Neural cell (in vitro differentiated cells): Measurements from ENCODE around the gene NRG3. TPM values are rescaled to one million over a fixed set of nuclear protein-coding genes. Genes with fewer than 3 reads are reported as not detected.

Source experiments
- H2AFZ ChIP-seq: fragments of 200-600, 300-800 bp; sonication (generic), shearing (Covaris generic); 2 replicates; pipeline ENCODE4 v1.6.0; 2014; ENCODE audit warnings: low read depth, mild to moderate bottlenecking, antibody characterized with exemption, low read length, moderate library complexity
- H3F3A ChIP-seq: fragments of 200-600 bp; shearing (Covaris generic); 2 replicates; pipeline ENCODE4 v1.6.1; 2016; ENCODE audit warnings: mild to moderate bottlenecking, moderate library complexity, mixed read lengths, antibody characterized with exemption, low read length; ENCODE audit not compliant: insufficient read depth, poor library complexity, severe bottlenecking
- H3K27ac ChIP-seq: fragments of 200-600, 300-800 bp; sonication (generic), shearing (Covaris generic); 2 replicates; pipeline ENCODE4 v1.5.1; 2014; ENCODE audit warnings: mild to moderate bottlenecking, low read length, moderate library complexity
- H3K27me3 ChIP-seq: fragments of 300-800, 200-600 bp; sonication (generic), shearing (Covaris generic); 2 replicates; pipeline ENCODE4 v1.6.0; 2014; ENCODE audit warnings: mild to moderate bottlenecking, low read depth, low read length, moderate library complexity; ENCODE audit not compliant: insufficient read depth
- H3K36me3 ChIP-seq: fragments of 300-800, 200-600 bp; sonication (generic), shearing (Covaris generic); 2 replicates; pipeline ENCODE4 v1.5.1; 2014; ENCODE audit warnings: mild to moderate bottlenecking, antibody characterized with exemption, low read length, moderate library complexity; ENCODE audit not compliant: insufficient read depth
- H3K4me2 ChIP-seq: fragments of 300-800, 200-600 bp; sonication (generic), shearing (Covaris generic); 2 replicates; pipeline ENCODE4 v1.6.0; 2014; ENCODE audit warnings: mild to moderate bottlenecking, low read length
- H3K4me3 ChIP-seq: fragments of 300-800, 200-600 bp; sonication (generic), shearing (Covaris generic); 2 replicates; pipeline ENCODE4 v1.5.1; 2014; ENCODE audit warnings: mild to moderate bottlenecking, low read length, moderate library complexity
- H3K79me2 ChIP-seq: fragments of 200-600 bp; shearing (Covaris generic); replicated peaks from 2 replicates; pipeline ENCODE4 v1.6.0; 2014; ENCODE audit warnings: mild to moderate bottlenecking, low read length, moderate library complexity; ENCODE audit not compliant: insufficient read depth
- H3K9ac ChIP-seq: fragments of 300-800, 200-600 bp; sonication (generic), shearing (Covaris generic); 2 replicates; pipeline ENCODE4 v1.6.1; 2016; ENCODE audit warnings: mild to moderate bottlenecking, low read length, mixed read lengths
- H3K9me2 ChIP-seq: fragments of 200-600 bp; shearing (Covaris generic); 2 replicates; pipeline ENCODE4 v1.6.1; 2016; ENCODE audit warnings: mild to moderate bottlenecking, low read length, mixed read lengths; ENCODE audit not compliant: insufficient read depth
- H3K9me3 ChIP-seq: fragments of 200-600, 300-800 bp; sonication (generic), shearing (Covaris generic); 2 replicates; pipeline ENCODE4 v1.6.1; 2016; ENCODE audit warnings: mild to moderate bottlenecking, mixed run types, low read length, moderate library complexity, mixed read lengths
- H4K20me1 ChIP-seq: fragments of 200-600 bp; shearing (Covaris generic); 2 replicates; pipeline ENCODE4 v1.6.1; 2016; ENCODE audit warnings: mild to moderate bottlenecking, mixed run types; ENCODE audit not compliant: insufficient read depth
- EP300 ChIP-seq: fragments of 450-650 bp; conservative IDR thresholded peaks from 2 replicates; pipeline ENCODE4 v1.6.1; 2014; ENCODE audit warnings: antibody characterized with exemption, mild to moderate bottlenecking, moderate library complexity; ENCODE audit not compliant: poor library complexity, severe bottlenecking
- EZH2 ChIP-seq: fragments of 200-600, 300-800 bp; shearing (Covaris generic), sonication (generic); IDR thresholded peaks from 2 replicates; pipeline ENCODE4 v1.6.1; 2014; ENCODE audit warnings: antibody characterized with exemption, low read length, borderline replicate concordance, mild to moderate bottlenecking; ENCODE audit not compliant: insufficient read depth, poor library complexity, severe bottlenecking
- MXI1 ChIP-seq: fragments of 450-650 bp; conservative IDR thresholded peaks from 2 replicates; pipeline ENCODE4 v1.6.1; 2014; ENCODE audit warnings: antibody characterized with exemption, mild to moderate bottlenecking; ENCODE audit not compliant: poor library complexity, severe bottlenecking
- POLR2AphosphoS5 ChIP-seq: IDR thresholded peaks from 2 replicates; pipeline ENCODE4 v1.6.1; 2012
- RAD21 ChIP-seq: fragments of 450-650 bp; conservative IDR thresholded peaks from 2 replicates; pipeline ENCODE4 v1.6.1; 2014; ENCODE audit warnings: antibody characterized with exemption, mild to moderate bottlenecking, moderate library complexity
- SMC3 ChIP-seq: fragments of 450-650 bp; conservative IDR thresholded peaks from 2 replicates; pipeline ENCODE4 v1.6.1; 2014; ENCODE audit warnings: antibody characterized with exemption, mild to moderate bottlenecking, moderate library complexity; ENCODE audit not compliant: poor library complexity
- TAF1 ChIP-seq: IDR thresholded peaks from 2 replicates; pipeline ENCODE4 v1.6.1; 2012; ENCODE audit warnings: low read depth
- polyA plus RNA-seq: library from polyadenylated mRNA; depleted of rRNA; stranded (reverse); fragments of >200 nt; gene quantifications from 2 replicates; pipeline ENCODE4 v1.2.3, GENCODE V29; 2014
- TF ChIP-seq, protein P1 (sequence below): fragments of 450-650 bp; IDR thresholded peaks from 2 replicates; pipeline ENCODE4 v1.5.1; 2014; ENCODE audit warnings: antibody characterized with exemption, mild to moderate bottlenecking, moderate library complexity; ENCODE audit not compliant: poor library complexity, severe bottlenecking
- TF ChIP-seq, protein P2 (sequence below): IDR thresholded peaks from 2 replicates; pipeline ENCODE4 v1.6.1; 2012; ENCODE audit warnings: borderline replicate concordance

NRG3 gene
- polyA plus RNA-seq, 1 donor from 2014 or later: 14.0 TPM

DNA sequence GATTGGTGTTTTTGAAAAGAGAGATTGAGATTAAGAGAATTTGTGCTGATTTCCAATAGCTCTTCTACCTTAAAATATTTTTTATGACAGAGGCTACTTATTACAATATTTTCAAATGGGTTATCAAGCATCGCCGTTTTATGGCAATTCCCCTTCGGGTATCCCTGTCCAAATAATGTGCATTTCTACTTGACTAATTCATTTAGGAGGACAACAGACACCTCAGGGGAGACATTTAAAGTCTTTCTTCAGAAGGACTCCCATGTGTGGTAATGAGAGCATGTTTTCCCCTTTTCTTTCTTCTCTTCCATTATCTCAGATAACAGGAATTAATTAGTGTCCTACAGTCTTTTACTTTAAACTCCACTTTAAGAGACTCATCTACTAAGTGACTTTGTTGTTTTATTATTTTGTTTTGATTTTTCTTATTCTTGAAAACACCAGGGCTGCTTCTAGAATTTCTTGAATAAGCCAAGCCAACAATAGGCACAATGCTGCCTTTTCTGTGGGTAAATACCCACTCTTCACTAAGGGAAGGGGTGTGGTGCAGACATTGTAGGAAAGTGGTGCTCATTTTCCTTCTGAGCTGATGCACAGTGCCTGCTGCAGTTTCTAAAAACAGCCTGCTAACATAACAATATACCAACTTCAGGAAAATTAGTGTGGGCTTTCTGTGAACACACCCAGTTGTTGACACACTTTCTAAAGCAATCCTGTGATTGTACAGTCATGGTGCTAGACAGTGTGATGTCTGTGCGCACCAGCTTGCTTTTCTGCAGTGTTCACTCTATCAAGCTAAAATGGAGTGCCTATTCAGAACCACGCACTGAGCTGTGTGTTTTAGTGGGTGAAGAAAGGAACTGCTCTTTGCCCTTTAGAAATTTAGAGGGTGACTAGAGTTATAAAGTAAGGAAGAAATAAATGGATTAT lies 597.7 kb downstream of the NRG3 start:
- H3K27ac ChIP-seq: no peak overlapping the region
- no peak for TF ChIP-seq RAD21
- no peak for TF ChIP-seq EZH2
- TF ChIP-seq, protein P1, sequence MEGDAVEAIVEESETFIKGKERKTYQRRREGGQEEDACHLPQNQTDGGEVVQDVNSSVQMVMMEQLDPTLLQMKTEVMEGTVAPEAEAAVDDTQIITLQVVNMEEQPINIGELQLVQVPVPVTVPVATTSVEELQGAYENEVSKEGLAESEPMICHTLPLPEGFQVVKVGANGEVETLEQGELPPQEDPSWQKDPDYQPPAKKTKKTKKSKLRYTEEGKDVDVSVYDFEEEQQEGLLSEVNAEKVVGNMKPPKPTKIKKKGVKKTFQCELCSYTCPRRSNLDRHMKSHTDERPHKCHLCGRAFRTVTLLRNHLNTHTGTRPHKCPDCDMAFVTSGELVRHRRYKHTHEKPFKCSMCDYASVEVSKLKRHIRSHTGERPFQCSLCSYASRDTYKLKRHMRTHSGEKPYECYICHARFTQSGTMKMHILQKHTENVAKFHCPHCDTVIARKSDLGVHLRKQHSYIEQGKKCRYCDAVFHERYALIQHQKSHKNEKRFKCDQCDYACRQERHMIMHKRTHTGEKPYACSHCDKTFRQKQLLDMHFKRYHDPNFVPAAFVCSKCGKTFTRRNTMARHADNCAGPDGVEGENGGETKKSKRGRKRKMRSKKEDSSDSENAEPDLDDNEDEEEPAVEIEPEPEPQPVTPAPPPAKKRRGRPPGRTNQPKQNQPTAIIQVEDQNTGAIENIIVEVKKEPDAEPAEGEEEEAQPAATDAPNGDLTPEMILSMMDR: no peak
- TF ChIP-seq SMC3: no peak
- no peak for TF ChIP-seq TAF1
- no peak for TF ChIP-seq EP300
- TF ChIP-seq, protein P2, sequence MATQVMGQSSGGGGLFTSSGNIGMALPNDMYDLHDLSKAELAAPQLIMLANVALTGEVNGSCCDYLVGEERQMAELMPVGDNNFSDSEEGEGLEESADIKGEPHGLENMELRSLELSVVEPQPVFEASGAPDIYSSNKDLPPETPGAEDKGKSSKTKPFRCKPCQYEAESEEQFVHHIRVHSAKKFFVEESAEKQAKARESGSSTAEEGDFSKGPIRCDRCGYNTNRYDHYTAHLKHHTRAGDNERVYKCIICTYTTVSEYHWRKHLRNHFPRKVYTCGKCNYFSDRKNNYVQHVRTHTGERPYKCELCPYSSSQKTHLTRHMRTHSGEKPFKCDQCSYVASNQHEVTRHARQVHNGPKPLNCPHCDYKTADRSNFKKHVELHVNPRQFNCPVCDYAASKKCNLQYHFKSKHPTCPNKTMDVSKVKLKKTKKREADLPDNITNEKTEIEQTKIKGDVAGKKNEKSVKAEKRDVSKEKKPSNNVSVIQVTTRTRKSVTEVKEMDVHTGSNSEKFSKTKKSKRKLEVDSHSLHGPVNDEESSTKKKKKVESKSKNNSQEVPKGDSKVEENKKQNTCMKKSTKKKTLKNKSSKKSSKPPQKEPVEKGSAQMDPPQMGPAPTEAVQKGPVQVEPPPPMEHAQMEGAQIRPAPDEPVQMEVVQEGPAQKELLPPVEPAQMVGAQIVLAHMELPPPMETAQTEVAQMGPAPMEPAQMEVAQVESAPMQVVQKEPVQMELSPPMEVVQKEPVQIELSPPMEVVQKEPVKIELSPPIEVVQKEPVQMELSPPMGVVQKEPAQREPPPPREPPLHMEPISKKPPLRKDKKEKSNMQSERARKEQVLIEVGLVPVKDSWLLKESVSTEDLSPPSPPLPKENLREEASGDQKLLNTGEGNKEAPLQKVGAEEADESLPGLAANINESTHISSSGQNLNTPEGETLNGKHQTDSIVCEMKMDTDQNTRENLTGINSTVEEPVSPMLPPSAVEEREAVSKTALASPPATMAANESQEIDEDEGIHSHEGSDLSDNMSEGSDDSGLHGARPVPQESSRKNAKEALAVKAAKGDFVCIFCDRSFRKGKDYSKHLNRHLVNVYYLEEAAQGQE: no peak
- TF ChIP-seq POLR2AphosphoS5: no peak
- no peak for TF ChIP-seq MXI1

DNA sequence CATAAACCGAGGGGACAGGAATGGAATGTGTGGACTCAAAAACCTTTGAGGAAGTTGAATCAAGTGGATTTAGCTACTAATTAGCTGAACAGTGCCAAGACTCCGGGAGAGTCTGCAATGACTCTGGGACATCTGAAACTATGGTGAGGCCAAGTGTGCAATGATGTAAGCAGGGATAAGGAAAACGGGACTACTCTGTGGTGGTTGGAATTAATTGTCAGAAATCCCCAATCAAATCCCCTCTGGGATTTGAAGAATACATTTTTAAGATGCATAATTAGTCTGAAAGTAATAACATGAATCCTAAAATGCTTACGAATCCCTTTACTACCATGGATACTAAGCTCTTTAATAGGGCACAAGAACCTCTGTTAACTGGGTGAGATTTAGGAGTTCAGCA lies 602.8 kb downstream of the NRG3 start:
- no peak overlapping the region for H3K9ac ChIP-seq
- H3K36me3 ChIP-seq: no peaks in the 10 kb centered on the region
- no peaks in the 10 kb centered on the region for H3K79me2 ChIP-seq
- no peaks in the 10 kb centered on the region for H3K27me3 ChIP-seq
- no peak overlapping the region for H3K4me3 ChIP-seq
- H3K4me2 ChIP-seq: no peak overlapping the region
- no peaks in the 10 kb centered on the region for H3F3A ChIP-seq
- H3K9me3 ChIP-seq: no peaks in the 10 kb centered on the region
- no peak overlapping the region for H2AFZ ChIP-seq
- no peaks in the 10 kb centered on the region for H3K9me2 ChIP-seq
- no peak overlapping the region for H3K27ac ChIP-seq
- H4K20me1 ChIP-seq: no peaks in the 10 kb centered on the region
- TF ChIP-seq POLR2AphosphoS5: no peak
- no peak for TF ChIP-seq TAF1
- no peak for TF ChIP-seq RAD21
- no peak for TF ChIP-seq MXI1
- TF ChIP-seq, protein P2: no peak
- no peak for TF ChIP-seq EZH2
- TF ChIP-seq SMC3: no peak
- TF ChIP-seq EP300: no peak
- TF ChIP-seq, protein P1: no peak

More for the DNA sequence above, 597.7 kb downstream of the NRG3 start:
- Histone ChIP-seq H2AFZ (no peak overlapping the region), H3K9ac (no peak overlapping the region), H3K36me3 (no peaks in the 10 kb centered on the region), H3K27me3 (no peaks in the 10 kb centered on the region), H4K20me1 (no peaks in the 10 kb centered on the region), H3F3A (no peaks in the 10 kb centered on the region), H3K9me2 (no peaks in the 10 kb centered on the region), H3K4me2 (no peak overlapping the region), H3K4me3 (no peak overlapping the region), H3K79me2 (no peaks in the 10 kb centered on the region), H3K9me3 (no peaks in the 10 kb centered on the region)
